Vagina (tissue), 2 donors: ENCODE results near the gene TAS2R41. TPM values are rescaled to one million over a fixed set of nuclear protein-coding genes. Genes with fewer than 3 reads are reported as not detected.

ENCODE experiments used
- DNase-seq, 2 donors: peaks; one replicate each; pipeline ENCODE4 v3.0.0-alpha.2; 2017; ENCODE audit errors: extremely low spot score in 2 of 2
- H3K27ac ChIP-seq: fragments of 200-600 bp; sonication (generic); one replicate; pipeline ENCODE4 v1.5.1; 2019
- H3K27me3 ChIP-seq: fragments of 200-600 bp; sonication (generic); one replicate; pipeline ENCODE4 v1.5.1; 2019
- H3K36me3 ChIP-seq, 2 donors: fragments of 200-600 bp; sonication (generic); one replicate each; pipeline ENCODE4 v1.5.1; 2017 to 2019
- H3K4me1 ChIP-seq: fragments of 200-600 bp; sonication (generic); one replicate; pipeline ENCODE4 v1.5.1; 2019
- H3K4me3 ChIP-seq, 2 donors: fragments of 200-600 bp; sonication (generic); 1 replicate in 1 of 2; 2 replicates in 1 of 2; pipeline ENCODE4 v1.5.1; 2016 to 2019
- H3K9me3 ChIP-seq: fragments of 200-600 bp; sonication (generic); one replicate; pipeline ENCODE4 v1.5.1; 2019
- CTCF ChIP-seq, 3 experiments: fragments of 450-650 bp in 2 of 3; fragments of 200-600 bp in 1 of 3; sonication (generic) in 1 of 3; IDR thresholded peaks; one replicate each; pipeline ENCODE4 v1.5.1; 2017 to 2019; ENCODE audit warnings: antibody characterized with exemption in 3 of 3, mild to moderate bottlenecking in 2 of 3, moderate library complexity in 2 of 3
- POLR2A ChIP-seq, 2 donors: fragments of 450-650 bp; IDR thresholded peaks; one replicate each; pipeline ENCODE4 v1.6.1; 2017; ENCODE audit warnings: antibody characterized with exemption in 2 of 2, mild to moderate bottlenecking in 2 of 2, moderate library complexity in 2 of 2
- POLR2AphosphoS5 ChIP-seq, 2 donors: sonication (generic); formaldehyde crosslinking; IDR thresholded peaks; one replicate each; pipeline ENCODE4 v1.9.0; 2017; ENCODE audit warnings: antibody characterized with exemption in 2 of 2, mild to moderate bottlenecking in 2 of 2, low read depth in 1 of 2; ENCODE audit not compliant: insufficient read depth in 1 of 2
- intact Hi-C: fragments of 100-400 bp; cut with DNase I; formaldehyde crosslinking; loops from one replicate; pipeline ENCODE4 v1.15.1; 2023
- total RNA-seq: library from RNA; depleted of rRNA; stranded (reverse); fragments of >200 nt; gene quantifications from one replicate; pipeline ENCODE4 v1.2.3, GENCODE V29; 2016

TAS2R41 gene
- total RNA-seq, 1 donor from 2014 or later, result not detected

- Histone ChIP-seq H3K27ac (no peak overlapping the region), H3K36me3 (no peaks in the 10 kb centered on the region), H3K27me3 (no peaks in the 10 kb centered on the region), H3K9me3 (no peaks in the 10 kb centered on the region), H3K4me3 (no peak overlapping the region), H3K4me1 (no peaks in the 10 kb centered on the region)
- DNase-seq, result no peak
- intact Hi-C loops, result no loop called here
- TF ChIP-seq POLR2AphosphoS5 (IDR thresholded peaks at IDR 0.05; ENCODE audit: insufficient read depth in 1 of 2, low read depth in 1 of 2) (no peak), POLR2A (IDR thresholded peaks at IDR 0.05) (no peak), CTCF (IDR thresholded peaks at IDR 0.05) (no peak)
Measured at GRCh38 chr7:143444063-143444782, 33.5 kb upstream of the TAS2R41 start.

- H3K27me3 ChIP-seq, result no peaks in the 10 kb centered on the region
- H3K27ac ChIP-seq, result no peak overlapping the region
- H3K36me3 ChIP-seq, result no peaks in the 10 kb centered on the region
- no peak for DNase-seq
- H3K9me3 ChIP-seq, result no peaks in the 10 kb centered on the region
- no peak overlapping the region for H3K4me3 ChIP-seq
- intact Hi-C loops, result no loop called here
- TF ChIP-seq CTCF (IDR thresholded peaks at IDR 0.05), result no peak
- H3K4me1 ChIP-seq, result no peaks in the 10 kb centered on the region
Measured at GRCh38 chr7:143444785-143445184, 32.9 kb upstream of the TAS2R41 start.

GRCh38 chr7:143447466-143447865 lies 30.2 kb upstream of the TAS2R41 start:
- Histone ChIP-seq H3K27me3 (no peaks in the 10 kb centered on the region), H3K36me3 (no peaks in the 10 kb centered on the region), H3K27ac (no peak overlapping the region), H3K4me3 (no peak overlapping the region), H3K4me1 (no peaks in the 10 kb centered on the region), H3K9me3 (no peaks in the 10 kb centered on the region)
- no peak for DNase-seq
- TF ChIP-seq CTCF (IDR thresholded peaks at IDR 0.05), result no peak
- TF ChIP-seq POLR2AphosphoS5 (IDR thresholded peaks at IDR 0.05; ENCODE audit: insufficient read depth in 1 of 2, low read depth in 1 of 2), result no peak
- TF ChIP-seq POLR2A (IDR thresholded peaks at IDR 0.05), result no peak
- intact Hi-C loops, result no loop called here

- no peaks in the 10 kb centered on the region for H3K9me3 ChIP-seq
- TF ChIP-seq CTCF (IDR thresholded peaks at IDR 0.05), result no peak
- no peak for TF ChIP-seq POLR2AphosphoS5 (IDR thresholded peaks at IDR 0.05; ENCODE audit: insufficient read depth in 1 of 2, low read depth in 1 of 2)
- TF ChIP-seq POLR2A (IDR thresholded peaks at IDR 0.05), result no peak
- intact Hi-C loops, result no loop called here
Measured at GRCh38 chr7:143448429-143448828, 29.2 kb upstream of the TAS2R41 start.

GRCh38 chr7:143449793-143450192 lies 27.9 kb upstream of the TAS2R41 start:
- intact Hi-C loops, result no loop called here
- DNase-seq, result no peak
- TF ChIP-seq POLR2A (IDR thresholded peaks at IDR 0.05) (no peak), POLR2AphosphoS5 (IDR thresholded peaks at IDR 0.05; ENCODE audit: insufficient read depth in 1 of 2, low read depth in 1 of 2) (no peak), CTCF (IDR thresholded peaks at IDR 0.05) (no peak)
- Histone ChIP-seq H3K27ac (no peak overlapping the region), H3K9me3 (no peaks in the 10 kb centered on the region), H3K4me3 (no peak overlapping the region), H3K27me3 (no peaks in the 10 kb centered on the region), H3K4me1 (peaks cover 8% of the 10 kb centered on the region), H3K36me3 (no peaks in the 10 kb centered on the region)

More at GRCh38 chr7:143448429-143448828, 29.2 kb upstream of the TAS2R41 start:
- H3K4me1 ChIP-seq, result no peaks in the 10 kb centered on the region
- no peak overlapping the region for H3K27ac ChIP-seq
- no peak for DNase-seq
- H3K36me3 ChIP-seq, result no peaks in the 10 kb centered on the region
- H3K27me3 ChIP-seq, result no peaks in the 10 kb centered on the region
- H3K4me3 ChIP-seq, result no peak overlapping the region
